Right lobe of liver (tissue), 4 donors: ENCODE data around the gene EIF2B5.

Source experiments
- POLR2A ChIP-seq: fragments of 450-650 bp; IDR thresholded peaks from one replicate; pipeline ENCODE4 v1.6.1; 2017; ENCODE audit warnings: antibody characterized with exemption, mild to moderate bottlenecking
- TF ChIP-seq, protein P1 (sequence below), 4 donors: fragments of 200-600 bp in 3 of 4; fragments of 450-650 bp in 1 of 4; IDR thresholded peaks; one replicate each; pipeline versions ENCODE4 v1.5.1 to v1.8.0; 2016 to 2022; ENCODE audit warnings: antibody characterized with exemption in 4 of 4, mild to moderate bottlenecking in 2 of 4
- donor health status: DM: no; HTN: no; CAD: no.
- donor health status: DM: no; HTN: no; CAD: no.
- donor health status: DM: no; HTN: yes; CAD: no.

GRCh38 chr3:184171562-184171961 is 36.4 kb downstream of the EIF2B5 start:
- TF ChIP-seq POLR2A: no peak
- TF ChIP-seq, protein P1, sequence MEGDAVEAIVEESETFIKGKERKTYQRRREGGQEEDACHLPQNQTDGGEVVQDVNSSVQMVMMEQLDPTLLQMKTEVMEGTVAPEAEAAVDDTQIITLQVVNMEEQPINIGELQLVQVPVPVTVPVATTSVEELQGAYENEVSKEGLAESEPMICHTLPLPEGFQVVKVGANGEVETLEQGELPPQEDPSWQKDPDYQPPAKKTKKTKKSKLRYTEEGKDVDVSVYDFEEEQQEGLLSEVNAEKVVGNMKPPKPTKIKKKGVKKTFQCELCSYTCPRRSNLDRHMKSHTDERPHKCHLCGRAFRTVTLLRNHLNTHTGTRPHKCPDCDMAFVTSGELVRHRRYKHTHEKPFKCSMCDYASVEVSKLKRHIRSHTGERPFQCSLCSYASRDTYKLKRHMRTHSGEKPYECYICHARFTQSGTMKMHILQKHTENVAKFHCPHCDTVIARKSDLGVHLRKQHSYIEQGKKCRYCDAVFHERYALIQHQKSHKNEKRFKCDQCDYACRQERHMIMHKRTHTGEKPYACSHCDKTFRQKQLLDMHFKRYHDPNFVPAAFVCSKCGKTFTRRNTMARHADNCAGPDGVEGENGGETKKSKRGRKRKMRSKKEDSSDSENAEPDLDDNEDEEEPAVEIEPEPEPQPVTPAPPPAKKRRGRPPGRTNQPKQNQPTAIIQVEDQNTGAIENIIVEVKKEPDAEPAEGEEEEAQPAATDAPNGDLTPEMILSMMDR (IDR thresholded peaks at IDR 0.05): no peak
